Measurements from ENCODE around the gene ADARB2. TPM values are rescaled to one million over a fixed set of nuclear protein-coding genes. Genes with fewer than 3 reads are reported as not detected.

The ADARB2 gene
- total RNA-seq, 1 donor from 2014 or later = 0.80 TPM

GRCh38 chr10:1424648-1425047 lies 312.7 kb downstream of the ADARB2 start:
- DNase-seq (no peak), ATAC-seq (no peak)
- H3K36me3 ChIP-seq = no peaks in the 10 kb centered on the region
- no peak overlapping the region for H3K27ac ChIP-seq
- no peaks in the 10 kb centered on the region for H3K4me1 ChIP-seq
- TF ChIP-seq CTCF (IDR thresholded peaks at IDR 0.05) = no peak
- H3K9me3 ChIP-seq = no peaks in the 10 kb centered on the region
- no peak overlapping the region for H3K4me3 ChIP-seq
- intact Hi-C loops (cut with DNase I) = no loop called here
- peaks cover 7% of the 10 kb centered on the region for H3K27me3 ChIP-seq (ENCODE audit: low read depth)

DNA sequence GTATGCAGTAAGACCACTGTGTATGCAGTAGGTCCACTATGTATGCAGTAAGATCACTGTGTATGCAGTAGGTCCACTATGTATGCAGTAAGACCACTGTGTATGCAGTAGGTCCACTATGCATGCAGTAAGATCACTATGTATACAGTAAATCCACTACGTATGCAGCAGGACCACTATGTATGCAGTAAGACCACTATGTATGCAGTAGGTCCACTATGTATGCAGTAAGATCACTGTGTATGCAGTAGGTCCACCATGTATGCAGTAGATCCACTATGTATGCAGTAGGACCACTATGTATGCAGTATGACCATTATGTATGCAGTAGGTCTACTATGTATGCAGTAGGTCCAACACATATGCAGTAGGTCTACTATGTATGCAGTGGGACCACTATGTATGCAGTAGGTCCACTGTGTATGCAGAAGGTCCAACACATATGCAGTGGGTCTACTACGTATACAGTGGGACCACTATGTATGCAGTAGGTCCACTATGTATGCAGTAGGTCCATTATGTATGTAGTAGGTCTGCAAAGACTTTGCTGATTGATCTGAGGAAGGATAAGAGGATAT lies 313.6 kb downstream of the ADARB2 start:
- peaks cover 7% of the 10 kb centered on the region for H3K27me3 ChIP-seq (ENCODE audit: low read depth)
- no peak overlapping the region for H3K4me3 ChIP-seq
- no peak overlapping the region for H3K27ac ChIP-seq
- H3K9me3 ChIP-seq = no peaks in the 10 kb centered on the region
- H3K4me1 ChIP-seq = no peaks in the 10 kb centered on the region
- DNase-seq (no peak), ATAC-seq (no peak)
- no peaks in the 10 kb centered on the region for H3K36me3 ChIP-seq
- no peak for TF ChIP-seq CTCF (IDR thresholded peaks at IDR 0.05)
- intact Hi-C loops (cut with DNase I) = no loop called here

DNA sequence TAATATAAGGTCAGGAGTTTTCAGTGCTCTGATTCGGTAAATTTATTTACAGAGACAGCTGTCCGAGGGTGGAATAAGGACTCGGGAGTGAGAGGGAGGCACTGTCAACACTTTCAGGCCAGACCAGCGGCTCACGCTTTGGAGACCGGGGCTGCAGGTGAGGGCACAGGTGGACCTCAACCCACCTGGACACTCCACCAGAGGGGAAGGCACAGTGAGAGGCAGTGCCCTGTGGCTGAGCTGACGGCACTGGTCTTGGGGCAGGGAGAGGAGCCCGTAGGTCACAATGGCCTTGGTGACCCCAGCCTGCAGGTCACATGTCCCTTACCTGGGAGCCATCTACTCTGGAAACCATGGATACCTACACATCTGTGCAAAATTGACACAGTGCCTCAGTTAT lies 315.1 kb downstream of the ADARB2 start:
- Histone ChIP-seq H3K36me3 (no peaks in the 10 kb centered on the region), H3K4me3 (no peak overlapping the region), H3K4me1 (no peaks in the 10 kb centered on the region), H3K27me3 (ENCODE audit: low read depth) (peaks cover 7% of the 10 kb centered on the region), H3K9me3 (no peaks in the 10 kb centered on the region), H3K27ac (no peak overlapping the region)
- ATAC-seq (no peak), DNase-seq (no peak)
- intact Hi-C loops (cut with DNase I) = no loop called here
- no peak for TF ChIP-seq CTCF (IDR thresholded peaks at IDR 0.05)

DNA sequence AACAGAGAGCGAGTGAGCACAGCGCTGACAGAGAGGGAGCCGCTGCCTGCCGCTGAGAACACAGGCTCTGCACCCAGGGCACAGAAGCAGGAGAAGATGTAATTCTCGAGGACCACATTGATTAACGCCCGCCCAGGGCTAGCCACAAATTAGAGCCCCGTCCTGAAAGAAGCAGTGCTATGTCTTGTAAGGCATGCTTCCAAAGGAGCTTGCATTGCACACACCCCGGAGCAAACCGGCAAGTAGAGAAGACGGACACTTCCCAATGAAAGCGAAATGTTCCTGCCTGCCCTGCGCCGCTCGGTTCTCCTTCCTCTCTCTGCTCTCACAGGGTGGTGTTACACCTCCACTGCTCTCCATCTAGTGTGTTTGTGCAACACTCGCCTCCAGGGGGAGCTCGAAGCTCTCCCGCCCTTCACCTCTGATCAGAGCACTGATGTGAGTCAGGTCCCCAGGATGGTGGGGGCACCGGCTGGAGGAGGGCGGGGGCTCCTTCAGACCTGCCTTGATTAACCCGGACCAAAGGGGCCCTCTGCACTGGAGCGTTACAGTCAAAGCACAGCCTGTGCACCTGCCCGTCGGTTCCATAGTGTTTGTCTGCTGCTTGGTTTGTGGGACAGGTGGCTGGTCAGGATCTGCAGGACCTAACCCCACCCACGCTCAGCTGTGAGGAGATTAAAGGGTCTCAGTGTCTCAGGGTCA lies 316.5 kb downstream of the ADARB2 start:
- intact Hi-C loops (cut with DNase I) = no loop called here
- H3K27ac ChIP-seq = no peak overlapping the region
- ATAC-seq = peak; percentile 84 to 92
- H3K36me3 ChIP-seq = no peaks in the 10 kb centered on the region
- H3K9me3 ChIP-seq = no peaks in the 10 kb centered on the region
- peak; percentile 63 for TF ChIP-seq CTCF (IDR thresholded peaks at IDR 0.05)
- H3K4me3 ChIP-seq = no peak overlapping the region
- H3K4me1 ChIP-seq = no peaks in the 10 kb centered on the region
- peak; percentile 65 for DNase-seq
- H3K27me3 ChIP-seq (ENCODE audit: low read depth) = peaks cover 7% of the 10 kb centered on the region

DNA sequence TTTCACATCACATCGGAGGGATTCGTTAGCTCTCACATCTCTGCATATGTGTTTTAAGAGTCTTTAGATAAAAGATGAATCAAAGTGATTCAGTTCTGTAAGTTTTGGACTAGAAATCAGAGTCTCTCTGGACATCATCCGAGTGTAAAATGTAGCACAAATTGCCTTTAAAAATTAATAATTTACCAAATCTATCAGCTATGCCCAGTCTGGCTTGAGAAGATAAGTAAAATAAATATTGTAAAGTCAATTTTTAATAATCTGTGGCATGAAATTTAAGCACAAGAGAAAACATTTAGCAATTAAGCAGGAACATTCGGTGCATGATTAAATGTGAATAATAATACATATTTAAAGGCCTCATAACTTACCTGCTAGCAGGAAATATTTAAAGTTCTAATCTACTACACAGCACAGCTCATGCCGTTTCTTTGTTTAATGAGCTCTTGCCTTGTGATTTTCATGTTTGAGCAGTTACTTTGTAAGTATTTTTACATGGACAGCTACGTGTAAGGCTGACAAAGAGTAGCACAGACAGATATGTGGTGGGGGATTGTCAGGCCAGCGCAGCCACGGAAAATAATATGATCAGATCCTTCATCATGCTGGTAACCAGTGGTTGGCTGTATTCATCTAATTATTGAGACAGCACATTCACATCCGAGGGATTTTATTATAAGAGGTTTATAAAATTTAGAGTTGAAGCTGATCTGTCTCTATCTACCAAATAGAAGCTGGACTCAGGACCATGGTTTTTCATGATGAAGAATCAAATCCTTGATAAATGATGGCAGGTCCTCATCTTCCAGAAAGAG lies 317.3 kb downstream of the ADARB2 start:
- Histone ChIP-seq H3K36me3 (no peaks in the 10 kb centered on the region), H3K9me3 (no peaks in the 10 kb centered on the region), H3K27ac (no peak overlapping the region), H3K4me1 (no peaks in the 10 kb centered on the region), H3K4me3 (no peak overlapping the region), H3K27me3 (ENCODE audit: low read depth) (peaks cover 7% of the 10 kb centered on the region)
- ATAC-seq (no peak), DNase-seq (no peak)
- no peak for TF ChIP-seq CTCF (IDR thresholded peaks at IDR 0.05)
- intact Hi-C loops (cut with DNase I) = no loop called here
